ENCODE measurements around the gene CNOT10. TPM values are rescaled to one million over a fixed set of nuclear protein-coding genes. Genes with fewer than 3 reads are reported as not detected.

The CNOT10 gene
- total and polyA plus RNA-seq, 2 donors (not counting 1 experiment from before 2014, with no cell fraction given): 22.6 to 69.0 TPM

DNA sequence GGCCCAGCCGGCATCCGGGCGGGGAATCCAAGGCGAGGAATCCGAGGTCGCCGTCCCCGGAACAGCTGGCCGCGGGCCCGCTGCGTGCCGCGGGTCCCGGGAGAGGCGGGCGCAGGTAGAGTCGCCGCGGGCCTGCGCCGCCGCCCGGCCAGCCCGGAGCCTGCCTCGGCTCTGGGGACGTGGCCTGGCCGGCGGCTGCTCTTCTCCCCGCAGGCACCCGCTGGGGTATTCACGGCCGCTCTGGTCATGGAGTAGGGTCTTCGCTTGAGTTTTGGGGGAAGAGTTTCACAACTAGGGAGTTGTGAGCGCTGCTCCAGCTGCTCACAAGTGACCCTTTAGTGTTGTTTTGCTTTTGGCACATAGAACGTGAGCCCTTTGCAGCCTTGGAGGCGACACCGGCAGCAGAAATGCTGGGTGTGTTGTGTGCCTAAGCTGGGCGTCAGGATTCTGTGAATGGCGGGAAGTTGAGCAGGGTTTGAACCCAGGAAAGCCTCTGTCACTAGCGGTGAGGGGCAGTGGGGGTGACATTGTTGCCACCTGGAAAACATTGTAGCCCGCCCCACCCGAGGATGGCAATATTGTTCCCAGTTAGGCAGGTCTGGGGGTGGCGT lies 136.8 kb downstream of the CNOT10 start:
- WGBS (ENCODE audit: insufficient coverage): 86% methylated on average over 40 of the region's 44 CpGs
- Histone ChIP-seq H3K4me3 (ENCODE audit: control extremely low read depth in 1 of 5, extremely low read depth in 1 of 5, insufficient read depth in 1 of 5, low read depth in 2 of 5, low read length in 4 of 5) (no peak overlapping the region), H3K27me3 (replicated peaks in 1 of 4; ENCODE audit: control extremely low read depth in 1 of 4, control insufficient read depth in 3 of 4, insufficient read depth in 4 of 4, low read length in 3 of 4) (peaks cover 0 to 25% (median 11%) of the 10 kb centered on the region in 4 experiments), H3K9ac (ENCODE audit: low read length) (no peak overlapping the region), H3K4me2 (replicated peaks; ENCODE audit: low read depth, low read length, poor library complexity, severe bottlenecking) (no peak overlapping the region), H3K79me2 (ENCODE audit: control insufficient read depth, insufficient read depth, low read length) (no peaks in the 10 kb centered on the region), H4K20me1 (ENCODE audit: control insufficient read depth, insufficient read depth, low read length, poor library complexity, severe bottlenecking) (no peaks in the 10 kb centered on the region), H3K36me3 (replicated peaks in 1 of 2; ENCODE audit: control extremely low read depth in 1 of 2, control insufficient read depth in 1 of 2, extremely low read depth in 1 of 2, insufficient read depth in 2 of 2, low read length in 1 of 2) (no peaks in the 10 kb centered on the region), H3K9me3 (ENCODE audit: control extremely low read depth in 1 of 3, control insufficient read depth in 2 of 3, insufficient read depth in 1 of 3, low read length in 2 of 3) (no peaks in the 10 kb centered on the region), H3K27ac (ENCODE audit: low read length in 2 of 2) (no peak overlapping the region), H2AFZ (ENCODE audit: insufficient read depth, low read depth, low read length, poor library complexity, severe bottlenecking) (no peak overlapping the region), H3K4me1 (ENCODE audit: control insufficient read depth in 2 of 2, insufficient read depth in 2 of 2, low read length in 2 of 2) (peaks cover 9 to 15% of the 10 kb centered on the region in 2 donors)
- DNase-seq: no peak
- H3K27me3 Mint-ChIP-seq: peaks cover 29% of the 10 kb centered on the region
- no peak for TF ChIP-seq EZH2 (IDR thresholded peaks at IDR 0.05; ENCODE audit: borderline replicate concordance, insufficient read depth, low read depth, low read length, poor library complexity, severe bottlenecking)
- TF ChIP-seq, protein P1, sequence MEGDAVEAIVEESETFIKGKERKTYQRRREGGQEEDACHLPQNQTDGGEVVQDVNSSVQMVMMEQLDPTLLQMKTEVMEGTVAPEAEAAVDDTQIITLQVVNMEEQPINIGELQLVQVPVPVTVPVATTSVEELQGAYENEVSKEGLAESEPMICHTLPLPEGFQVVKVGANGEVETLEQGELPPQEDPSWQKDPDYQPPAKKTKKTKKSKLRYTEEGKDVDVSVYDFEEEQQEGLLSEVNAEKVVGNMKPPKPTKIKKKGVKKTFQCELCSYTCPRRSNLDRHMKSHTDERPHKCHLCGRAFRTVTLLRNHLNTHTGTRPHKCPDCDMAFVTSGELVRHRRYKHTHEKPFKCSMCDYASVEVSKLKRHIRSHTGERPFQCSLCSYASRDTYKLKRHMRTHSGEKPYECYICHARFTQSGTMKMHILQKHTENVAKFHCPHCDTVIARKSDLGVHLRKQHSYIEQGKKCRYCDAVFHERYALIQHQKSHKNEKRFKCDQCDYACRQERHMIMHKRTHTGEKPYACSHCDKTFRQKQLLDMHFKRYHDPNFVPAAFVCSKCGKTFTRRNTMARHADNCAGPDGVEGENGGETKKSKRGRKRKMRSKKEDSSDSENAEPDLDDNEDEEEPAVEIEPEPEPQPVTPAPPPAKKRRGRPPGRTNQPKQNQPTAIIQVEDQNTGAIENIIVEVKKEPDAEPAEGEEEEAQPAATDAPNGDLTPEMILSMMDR (IDR thresholded peaks at IDR 0.05): no peak
- intact Hi-C loops (cut with micrococcal nuclease): no loop called here
- no peaks in the 10 kb centered on the region for H3K9me3 Mint-ChIP-seq (ENCODE audit: insufficient read depth)
- H3K4me3 Mint-ChIP-seq: no peak overlapping the region
- H3K4me1 Mint-ChIP-seq: peaks cover 16% of the 10 kb centered on the region
- H3K27ac Mint-ChIP-seq: no peak overlapping the region
- ChIA-PET POLR2A (no interaction called here), CTCF (no interaction called here)
- no peak for ATAC-seq (ENCODE audit: low read depth)

DNA sequence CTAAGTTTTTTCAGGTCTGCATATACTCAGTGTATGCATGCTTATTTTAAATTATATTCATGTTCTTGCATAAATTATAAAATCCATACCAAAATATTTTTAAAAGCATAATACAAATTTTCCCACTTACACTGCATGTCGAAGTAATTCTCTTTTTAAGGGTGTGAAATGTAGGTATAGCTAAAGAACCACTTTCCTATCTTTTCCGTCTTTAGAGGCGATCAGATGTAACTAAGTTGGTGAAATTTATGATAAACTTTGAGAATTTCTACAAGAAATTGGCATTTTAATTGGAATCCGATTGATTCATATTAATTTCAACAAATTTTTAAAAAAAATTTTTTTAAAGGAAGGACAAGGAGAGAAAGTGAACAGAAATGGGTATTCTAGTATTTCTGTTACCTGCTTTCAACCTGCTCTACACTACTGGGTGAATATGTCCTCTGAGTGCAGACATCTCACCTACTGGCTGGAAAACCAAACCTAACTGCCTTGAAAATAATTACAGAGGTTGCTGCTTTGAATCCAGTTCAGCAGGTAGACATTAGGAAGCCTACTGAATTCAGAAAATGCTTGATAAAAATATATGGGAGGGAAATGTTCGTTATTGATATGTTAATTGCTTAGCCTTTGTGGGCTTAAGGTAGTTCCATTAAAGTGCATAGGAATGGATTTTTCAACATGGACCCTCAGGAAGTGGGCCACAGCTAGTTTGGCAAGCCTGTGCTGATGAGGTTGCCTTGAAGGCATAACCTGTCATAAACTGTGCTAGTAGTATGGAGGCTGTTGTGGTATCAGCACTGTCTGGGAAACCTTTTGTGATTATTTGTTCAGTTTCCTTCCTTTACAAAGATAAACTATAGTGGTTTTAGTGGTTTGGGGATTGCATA lies 137.9 kb downstream of the CNOT10 start:
- Histone ChIP-seq H3K9me3 (ENCODE audit: control extremely low read depth in 1 of 3, control insufficient read depth in 2 of 3, insufficient read depth in 1 of 3, low read length in 2 of 3) (no peaks in the 10 kb centered on the region), H3K9ac (ENCODE audit: low read length) (no peak overlapping the region), H4K20me1 (ENCODE audit: control insufficient read depth, insufficient read depth, low read length, poor library complexity, severe bottlenecking) (no peaks in the 10 kb centered on the region), H3K79me2 (ENCODE audit: control insufficient read depth, insufficient read depth, low read length) (no peaks in the 10 kb centered on the region), H3K27ac (ENCODE audit: low read length in 2 of 2) (no peak overlapping the region), H3K27me3 (replicated peaks in 1 of 4; ENCODE audit: control extremely low read depth in 1 of 4, control insufficient read depth in 3 of 4, insufficient read depth in 4 of 4, low read length in 3 of 4) (peaks cover 0 to 17% (median 8%) of the 10 kb centered on the region in 4 experiments), H3K4me2 (replicated peaks; ENCODE audit: low read depth, low read length, poor library complexity, severe bottlenecking) (no peak overlapping the region), H2AFZ (ENCODE audit: insufficient read depth, low read depth, low read length, poor library complexity, severe bottlenecking) (no peak overlapping the region), H3K4me1 (ENCODE audit: control insufficient read depth in 2 of 2, insufficient read depth in 2 of 2, low read length in 2 of 2) (peaks cover 2 to 7% of the 10 kb centered on the region in 2 donors), H3K4me3 (ENCODE audit: control extremely low read depth in 1 of 5, extremely low read depth in 1 of 5, insufficient read depth in 1 of 5, low read depth in 2 of 5, low read length in 4 of 5) (no peak overlapping the region), H3K36me3 (replicated peaks in 1 of 2; ENCODE audit: control extremely low read depth in 1 of 2, control insufficient read depth in 1 of 2, extremely low read depth in 1 of 2, insufficient read depth in 2 of 2, low read length in 1 of 2) (no peaks in the 10 kb centered on the region)
- Mint-ChIP-seq H3K4me1 (peaks cover 9% of the 10 kb centered on the region), H3K4me3 (no peak overlapping the region), H3K27me3 (peaks cover 35% of the 10 kb centered on the region), H3K9me3 (ENCODE audit: insufficient read depth) (no peaks in the 10 kb centered on the region), H3K27ac (no peak overlapping the region)
- 90% methylated on average over 1 of the region's 5 CpGs for WGBS (ENCODE audit: insufficient coverage)
- no peak for ATAC-seq (ENCODE audit: low read depth)
- ChIA-PET CTCF (no interaction called here), POLR2A (no interaction called here)
- no peak for DNase-seq
- no peak for TF ChIP-seq EZH2 (IDR thresholded peaks at IDR 0.05; ENCODE audit: borderline replicate concordance, insufficient read depth, low read depth, low read length, poor library complexity, severe bottlenecking)
- TF ChIP-seq, protein P1 (IDR thresholded peaks at IDR 0.05): no peak
- intact Hi-C loops (cut with micrococcal nuclease): no loop called here

All from B cell (primary cell).